ENCODE measurements around the gene SLC6A9.
A peak's percentile ranks its signal among the peaks of the same experiment; 100 is the strongest.

SLC6A9 gene

GRCh38 chr1:44040418-44040817, 9.2 kb upstream of the SLC6A9 start:
- H4K8ac ChIP-seq (ENCODE audit: low read depth, low read length), result no peak overlapping the region
- H2BK15ac ChIP-seq (replicated peaks; ENCODE audit: low read depth), result no peak overlapping the region
- no peak overlapping the region for H3K27ac ChIP-seq (ENCODE audit: low read depth, low read length)
- H3K56ac ChIP-seq (ENCODE audit: low read length), result no peak overlapping the region
- H3K4ac ChIP-seq (ENCODE audit: low read depth, low read length), result no peak overlapping the region
- no peak overlapping the region for H3K4me2 ChIP-seq (ENCODE audit: low read length)
- no peak overlapping the region for H3K23ac ChIP-seq (ENCODE audit: low read length)
- no peak overlapping the region for H2BK120ac ChIP-seq (ENCODE audit: low read depth, low read length)
- no peak overlapping the region for H4K5ac ChIP-seq (ENCODE audit: low read length)
- no peak overlapping the region for H3K4me3 ChIP-seq (ENCODE audit: low read length)
- H3K79me1 ChIP-seq (ENCODE audit: low read length), result no peaks in the 10 kb centered on the region
- H3K9ac ChIP-seq (ENCODE audit: low read length), result no peak overlapping the region
- no peak for DNase-seq
- H3K79me2 ChIP-seq (ENCODE audit: control insufficient read depth, insufficient read depth, low read length), result no peaks in the 10 kb centered on the region
- H2BK5ac ChIP-seq (ENCODE audit: low read length), result no peak overlapping the region
- no peaks in the 10 kb centered on the region for H3K27me3 ChIP-seq (ENCODE audit: insufficient read depth, low read length, poor library complexity)
- no peak overlapping the region for H2AK5ac ChIP-seq (ENCODE audit: low read length)
- no peaks in the 10 kb centered on the region for H3K36me3 ChIP-seq (ENCODE audit: control insufficient read depth, insufficient read depth, low read length)
- WGBS (ENCODE audit: extremely low coverage, insufficient coverage, low lambda C conversion rate), result no CpG with 5 or more reads among the region's 2 CpGs
- H3K18ac ChIP-seq (ENCODE audit: low read length), result no peak overlapping the region
- peaks cover 5% of the 10 kb centered on the region for H3K4me1 ChIP-seq (ENCODE audit: control insufficient read depth, low read depth, low read length)

DNA sequence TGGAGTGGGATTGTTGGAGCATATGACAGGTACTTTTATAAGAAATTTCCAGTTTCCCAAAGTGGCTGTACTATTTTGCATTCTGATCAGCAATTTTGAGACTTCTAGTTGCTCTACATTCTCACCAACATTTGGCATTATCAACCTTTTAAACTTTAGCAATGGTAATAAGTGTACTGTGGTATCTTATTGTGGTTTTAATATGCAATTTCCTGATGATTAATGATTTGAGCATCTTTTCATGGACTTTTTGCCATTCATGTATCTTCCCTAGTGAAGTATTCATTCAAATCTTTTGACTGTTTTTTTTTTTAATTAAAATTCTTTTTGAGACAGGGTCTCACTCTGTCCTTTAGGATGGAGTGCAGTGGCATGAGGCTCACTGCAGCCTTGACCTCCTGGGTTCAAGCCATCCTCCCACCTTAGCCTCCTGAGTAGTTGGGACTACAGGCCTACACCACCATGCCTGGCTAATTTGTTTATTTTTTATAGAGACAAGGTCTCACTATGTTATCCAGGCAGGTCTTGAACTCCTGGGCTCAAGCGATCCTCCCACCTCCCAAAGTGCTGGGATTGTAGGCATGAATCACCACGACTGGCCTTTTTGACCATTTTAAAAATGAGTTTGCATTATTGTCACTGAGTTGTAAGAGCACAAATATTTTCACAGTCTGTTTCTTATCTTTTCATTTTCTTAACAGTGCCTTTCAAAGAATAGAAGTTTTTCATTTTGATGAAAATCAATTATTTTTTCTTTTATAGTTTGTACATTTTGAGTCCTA, 7.8 kb upstream of the SLC6A9 start:
- Histone ChIP-seq H2BK120ac (ENCODE audit: low read depth, low read length) (no peak overlapping the region), H3K79me2 (ENCODE audit: control insufficient read depth, insufficient read depth, low read length) (no peaks in the 10 kb centered on the region)
- WGBS (ENCODE audit: extremely low coverage, insufficient coverage, low lambda C conversion rate), result no CpG with 5 or more reads among the region's 2 CpGs

DNA sequence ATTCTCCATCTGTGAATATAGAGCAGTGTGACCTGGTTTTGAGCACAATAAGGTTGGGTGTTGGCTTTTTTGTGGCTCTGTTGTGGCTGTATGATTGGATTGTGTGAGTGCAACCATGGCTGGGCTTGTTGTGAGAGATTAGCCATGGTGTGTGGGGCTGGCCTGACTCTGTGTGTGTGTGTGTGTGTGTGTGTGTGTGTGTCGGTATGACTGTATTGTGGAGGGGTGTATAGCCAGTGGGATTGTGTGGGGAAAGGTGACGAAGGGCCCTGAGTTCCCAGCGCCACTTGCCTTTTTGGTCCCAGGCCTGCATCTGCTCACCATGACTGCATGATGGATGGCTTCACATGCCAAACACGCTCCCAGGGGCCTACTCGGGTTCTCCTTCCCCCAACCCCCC, 5.9 kb upstream of the SLC6A9 start:
- Histone ChIP-seq H3K4me2 (ENCODE audit: low read length) (no peak overlapping the region), H2BK120ac (ENCODE audit: low read depth, low read length) (no peak overlapping the region), H3K18ac (ENCODE audit: low read length) (no peak overlapping the region), H3K23ac (ENCODE audit: low read length) (no peak overlapping the region), H3K9ac (ENCODE audit: low read length) (no peak overlapping the region), H3K56ac (ENCODE audit: low read length) (no peak overlapping the region), H3K27me3 (ENCODE audit: insufficient read depth, low read length, poor library complexity) (no peaks in the 10 kb centered on the region), H3K27ac (ENCODE audit: low read depth, low read length) (no peak overlapping the region), H3K4me3 (ENCODE audit: low read length) (no peak overlapping the region), H2BK15ac (replicated peaks; ENCODE audit: low read depth) (no peak overlapping the region), H2BK5ac (ENCODE audit: low read length) (no peak overlapping the region), H2AK5ac (ENCODE audit: low read length) (no peak overlapping the region), H3K36me3 (ENCODE audit: control insufficient read depth, insufficient read depth, low read length) (no peaks in the 10 kb centered on the region), H4K5ac (ENCODE audit: low read length) (no peak overlapping the region), H3K79me1 (ENCODE audit: low read length) (no peaks in the 10 kb centered on the region), H3K4me1 (ENCODE audit: control insufficient read depth, low read depth, low read length) (peaks cover 5% of the 10 kb centered on the region), H4K8ac (ENCODE audit: low read depth, low read length) (no peak overlapping the region), H3K4ac (ENCODE audit: low read depth, low read length) (no peak overlapping the region), H3K79me2 (ENCODE audit: control insufficient read depth, insufficient read depth, low read length) (no peaks in the 10 kb centered on the region)
- no peak for DNase-seq
- WGBS (ENCODE audit: extremely low coverage, insufficient coverage, low lambda C conversion rate), result no CpG with 5 or more reads among the region's 5 CpGs

More for the DNA sequence above, 7.8 kb upstream of the SLC6A9 start:
- Histone ChIP-seq H3K36me3 (ENCODE audit: control insufficient read depth, insufficient read depth, low read length) (no peaks in the 10 kb centered on the region), H3K79me1 (ENCODE audit: low read length) (no peaks in the 10 kb centered on the region), H3K4me2 (ENCODE audit: low read length) (no peak overlapping the region), H3K4ac (ENCODE audit: low read depth, low read length) (no peak overlapping the region), H4K5ac (ENCODE audit: low read length) (no peak overlapping the region), H2BK5ac (ENCODE audit: low read length) (no peak overlapping the region), H3K4me1 (ENCODE audit: control insufficient read depth, low read depth, low read length) (peaks cover 5% of the 10 kb centered on the region), H3K27ac (ENCODE audit: low read depth, low read length) (no peak overlapping the region), H3K4me3 (ENCODE audit: low read length) (no peak overlapping the region), H4K8ac (ENCODE audit: low read depth, low read length) (no peak overlapping the region), H3K9ac (ENCODE audit: low read length) (no peak overlapping the region), H3K23ac (ENCODE audit: low read length) (no peak overlapping the region), H2BK15ac (replicated peaks; ENCODE audit: low read depth) (no peak overlapping the region), H3K18ac (ENCODE audit: low read length) (no peak overlapping the region), H3K27me3 (ENCODE audit: insufficient read depth, low read length, poor library complexity) (no peaks in the 10 kb centered on the region), H3K56ac (ENCODE audit: low read length) (no peak overlapping the region), H2AK5ac (ENCODE audit: low read length) (no peak overlapping the region)
- no peak for DNase-seq

GRCh38 chr1:44036409-44037139, 5.3 kb upstream of the SLC6A9 start:
- Histone ChIP-seq H3K79me1 (ENCODE audit: low read length) (no peaks in the 10 kb centered on the region), H2BK120ac (ENCODE audit: low read depth, low read length) (no peak overlapping the region), H3K56ac (ENCODE audit: low read length) (peak overlapping the region; percentile 42), H3K4me3 (ENCODE audit: low read length) (no peak overlapping the region), H3K27me3 (ENCODE audit: insufficient read depth, low read length, poor library complexity) (no peaks in the 10 kb centered on the region), H2AK5ac (ENCODE audit: low read length) (no peak overlapping the region), H2BK15ac (replicated peaks; ENCODE audit: low read depth) (no peak overlapping the region), H3K4ac (ENCODE audit: low read depth, low read length) (no peak overlapping the region), H3K27ac (ENCODE audit: low read depth, low read length) (peak overlapping the region; percentile 30), H3K18ac (ENCODE audit: low read length) (no peak overlapping the region), H3K36me3 (ENCODE audit: control insufficient read depth, insufficient read depth, low read length) (no peaks in the 10 kb centered on the region), H3K4me2 (ENCODE audit: low read length) (no peak overlapping the region), H3K79me2 (ENCODE audit: control insufficient read depth, insufficient read depth, low read length) (no peaks in the 10 kb centered on the region), H3K23ac (ENCODE audit: low read length) (no peak overlapping the region), H3K9ac (ENCODE audit: low read length) (no peak overlapping the region), H4K5ac (ENCODE audit: low read length) (no peak overlapping the region), H4K8ac (ENCODE audit: low read depth, low read length) (no peak overlapping the region), H3K4me1 (ENCODE audit: control insufficient read depth, low read depth, low read length) (peaks cover 9% of the 10 kb centered on the region), H2BK5ac (ENCODE audit: low read length) (no peak overlapping the region)
- peak; percentile 81 for DNase-seq
- WGBS (ENCODE audit: extremely low coverage, insufficient coverage, low lambda C conversion rate), result no CpG with 5 or more reads among the region's 6 CpGs

DNA sequence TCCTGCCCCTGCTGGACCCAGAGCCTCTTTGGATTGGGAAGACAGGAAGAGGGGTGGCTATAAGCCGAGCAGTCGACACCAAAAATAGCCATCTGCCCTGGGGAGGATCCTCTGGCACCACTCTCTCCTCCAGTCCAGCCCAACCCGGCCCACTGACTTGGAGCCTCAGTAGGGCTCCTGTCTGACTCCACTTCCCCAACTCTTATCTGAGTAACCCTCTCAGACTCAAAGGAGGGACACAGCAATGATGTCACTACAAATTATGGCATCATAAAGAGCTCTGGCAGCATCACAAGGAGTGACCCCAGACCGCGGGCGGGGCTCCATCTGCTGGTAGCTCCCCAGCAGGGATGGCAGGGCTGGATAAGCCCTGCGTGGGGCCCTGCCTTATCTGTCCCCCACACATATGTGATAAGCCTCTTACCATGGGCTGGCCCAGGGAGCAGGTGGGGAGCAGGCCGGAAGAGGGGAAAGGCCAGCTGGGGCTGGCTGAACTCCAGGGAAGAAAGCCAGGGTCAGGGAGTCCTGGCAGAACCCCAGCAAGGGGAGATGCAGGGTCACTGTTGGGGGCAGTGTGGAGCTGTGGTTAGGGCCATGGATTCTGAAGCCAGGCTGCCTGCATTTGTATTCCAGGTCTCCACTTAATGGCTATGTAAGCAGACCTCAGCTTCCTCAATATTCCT, 4.6 kb upstream of the SLC6A9 start:
- no CpG with 5 or more reads among the region's 8 CpGs for WGBS (ENCODE audit: extremely low coverage, insufficient coverage, low lambda C conversion rate)
- H3K4me3 ChIP-seq (ENCODE audit: low read length), result no peak overlapping the region
- peak; percentile 74 for DNase-seq
- no peak overlapping the region for H3K9ac ChIP-seq (ENCODE audit: low read length)
- H4K8ac ChIP-seq (ENCODE audit: low read depth, low read length), result no peak overlapping the region
- no peaks in the 10 kb centered on the region for H3K79me1 ChIP-seq (ENCODE audit: low read length)
- H3K4me1 ChIP-seq (ENCODE audit: control insufficient read depth, low read depth, low read length), result peaks cover 9% of the 10 kb centered on the region
- no peak overlapping the region for H2BK5ac ChIP-seq (ENCODE audit: low read length)
- no peak overlapping the region for H4K5ac ChIP-seq (ENCODE audit: low read length)
- H2BK120ac ChIP-seq (ENCODE audit: low read depth, low read length), result no peak overlapping the region
- no peak overlapping the region for H3K18ac ChIP-seq (ENCODE audit: low read length)
- H3K36me3 ChIP-seq (ENCODE audit: control insufficient read depth, insufficient read depth, low read length), result no peaks in the 10 kb centered on the region
- no peak overlapping the region for H3K4me2 ChIP-seq (ENCODE audit: low read length)
- no peaks in the 10 kb centered on the region for H3K79me2 ChIP-seq (ENCODE audit: control insufficient read depth, insufficient read depth, low read length)
- H3K4ac ChIP-seq (ENCODE audit: low read depth, low read length), result no peak overlapping the region
- H3K27ac ChIP-seq (ENCODE audit: low read depth, low read length), result peak overlapping the region; percentile 30
- H3K23ac ChIP-seq (ENCODE audit: low read length), result no peak overlapping the region
- no peak overlapping the region for H2BK15ac ChIP-seq (replicated peaks; ENCODE audit: low read depth)
- peak overlapping the region; percentile 44 for H2AK5ac ChIP-seq (ENCODE audit: low read length)
- H3K27me3 ChIP-seq (ENCODE audit: insufficient read depth, low read length, poor library complexity), result no peaks in the 10 kb centered on the region
- peak overlapping the region; percentile 42 for H3K56ac ChIP-seq (ENCODE audit: low read length)
